Esophagus squamous epithelium (tissue), 5 donors: ENCODE results near the gene DEGS1. TPM values are rescaled to one million over a fixed set of nuclear protein-coding genes. Genes with fewer than 3 reads are reported as not detected.

Source experiments
- DNase-seq: peaks from one replicate; lab custom pipeline; 2025; lab: John Stamatoyannopoulos, UW
- H3K27ac ChIP-seq, 4 donors: fragments of 200-600 bp; sonication (generic); one replicate each; pipeline ENCODE4 v1.5.1; 2016 to 2019; ENCODE audit warnings: mild to moderate bottlenecking in 1 of 4
- H3K27me3 ChIP-seq, 4 donors: fragments of 200-600 bp; sonication (generic); 1 replicate in 3 of 4; 2 replicates in 1 of 4; pipeline versions ENCODE4 v1.5.1 to v1.6.0; 2017 to 2021; ENCODE audit warnings: antibody characterized with exemption in 1 of 4
- H3K36me3 ChIP-seq, 3 donors: fragments of 200-600 bp; sonication (generic); one replicate each; pipeline ENCODE4 v1.5.1; 2016 to 2019
- H3K4me1 ChIP-seq, 3 donors: fragments of 200-600 bp; sonication (generic); one replicate each; pipeline ENCODE4 v1.5.1; 2017 to 2019
- H3K4me3 ChIP-seq, 4 donors: fragments of 200-600 bp; sonication (generic); 1 replicate in 3 of 4; 2 replicates in 1 of 4; pipeline ENCODE4 v1.5.1; 2016 to 2019; ENCODE audit warnings: mild to moderate bottlenecking in 2 of 4, moderate library complexity in 1 of 4
- H3K9me3 ChIP-seq, 3 donors: fragments of 200-600 bp; sonication (generic); one replicate each; pipeline ENCODE4 v1.5.1; 2016 to 2019
- POLR2A ChIP-seq, 4 donors: fragments of 450-650 bp; IDR thresholded peaks; one replicate each; pipeline ENCODE4 v1.6.1; 2017; ENCODE audit warnings: antibody characterized with exemption in 4 of 4, mild to moderate bottlenecking in 4 of 4, moderate library complexity in 3 of 4
- WGBS, 2 donors: methylation state at CpG; one replicate each; pipeline ENCODE4 v1.1.5; 2018; 5-methylcytosine and 5-hydroxymethylcytosine counted together
- intact Hi-C: fragments of 100-400 bp; cut with DNase I; formaldehyde crosslinking; loops from one replicate; pipeline ENCODE4 v1.15.0; 2022
- small RNA-seq, 4 donors: library from RNA; depleted of rRNA; stranded (forward); fragments of <200 nt; gene quantifications; one replicate each; pipeline ENCODE3, GENCODE V24; 2016
- total RNA-seq, 4 donors: library from RNA; depleted of rRNA; stranded (reverse); fragments of >200 nt; gene quantifications; one replicate each; pipeline ENCODE4 v1.1.0, GENCODE V29; 2016
- TF ChIP-seq, protein P1 (sequence below), 6 experiments: fragments of 450-650 bp in 4 of 6; fragments of 200-600 bp in 2 of 6; sonication (generic) in 2 of 6; IDR thresholded peaks; one replicate each; pipeline ENCODE4 v1.5.1; 2016 to 2019; ENCODE audit warnings: antibody characterized with exemption in 6 of 6, mild to moderate bottlenecking in 4 of 6, moderate library complexity in 4 of 6
- donor health status: DM: yes; HTN: yes; CAD: no.

Gene DEGS1
- total RNA-seq, 4 donors from 2014 or later = 50.2 to 93.3 (median 67.8) TPM

DNA sequence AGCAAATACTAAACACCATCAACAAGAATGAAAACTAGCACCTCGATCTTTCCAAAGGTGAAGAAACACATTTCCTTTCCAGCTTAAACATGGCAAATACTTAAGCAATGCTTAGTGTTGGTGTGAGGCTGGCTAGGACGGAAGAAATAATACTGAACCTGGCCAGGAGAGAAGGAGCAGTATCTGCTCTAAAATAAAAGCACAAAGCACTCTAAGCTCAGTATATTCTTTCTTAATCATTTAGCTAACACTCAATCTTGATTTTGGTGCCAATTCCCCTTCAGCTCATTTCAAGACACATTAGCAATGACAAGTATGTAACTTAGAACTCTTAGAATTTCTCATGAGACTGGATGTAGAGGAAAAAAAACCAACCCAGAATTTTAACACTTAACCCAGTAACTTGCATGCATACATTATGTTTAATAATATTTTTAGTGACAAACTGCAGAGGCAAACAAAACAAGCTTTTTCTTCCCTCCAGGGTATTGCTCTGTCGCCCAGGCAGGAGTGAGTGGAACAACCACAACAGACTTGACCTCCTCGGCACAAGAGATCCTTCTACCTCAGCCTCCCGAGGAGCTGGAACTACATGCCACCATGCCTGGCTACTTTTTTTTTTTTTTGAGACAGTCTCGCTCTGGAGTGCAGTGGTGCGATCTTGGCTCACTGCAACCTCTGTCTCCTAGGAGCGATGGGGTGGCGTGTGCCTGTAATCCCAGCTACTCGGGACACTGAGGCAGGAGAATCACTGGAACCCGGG, 54.3 kb downstream of the DEGS1 start:
- H3K27me3 ChIP-seq = no peaks in the 10 kb centered on the region
- 75 to 89% methylated on average over 9 to 11 of the region's 11 CpGs for WGBS, 2 donors
- H3K36me3 ChIP-seq = peaks cover 0 to 75% (median 0%) of the 10 kb centered on the region in 3 donors
- no peak overlapping the region for H3K27ac ChIP-seq
- intact Hi-C loops = no loop called here
- DNase-seq = no peak
- no peak overlapping the region for H3K4me3 ChIP-seq
- H3K9me3 ChIP-seq = no peaks in the 10 kb centered on the region
- no peaks in the 10 kb centered on the region for H3K4me1 ChIP-seq
- TF ChIP-seq POLR2A (IDR thresholded peaks at IDR 0.05) = no peak
- TF ChIP-seq, protein P1, sequence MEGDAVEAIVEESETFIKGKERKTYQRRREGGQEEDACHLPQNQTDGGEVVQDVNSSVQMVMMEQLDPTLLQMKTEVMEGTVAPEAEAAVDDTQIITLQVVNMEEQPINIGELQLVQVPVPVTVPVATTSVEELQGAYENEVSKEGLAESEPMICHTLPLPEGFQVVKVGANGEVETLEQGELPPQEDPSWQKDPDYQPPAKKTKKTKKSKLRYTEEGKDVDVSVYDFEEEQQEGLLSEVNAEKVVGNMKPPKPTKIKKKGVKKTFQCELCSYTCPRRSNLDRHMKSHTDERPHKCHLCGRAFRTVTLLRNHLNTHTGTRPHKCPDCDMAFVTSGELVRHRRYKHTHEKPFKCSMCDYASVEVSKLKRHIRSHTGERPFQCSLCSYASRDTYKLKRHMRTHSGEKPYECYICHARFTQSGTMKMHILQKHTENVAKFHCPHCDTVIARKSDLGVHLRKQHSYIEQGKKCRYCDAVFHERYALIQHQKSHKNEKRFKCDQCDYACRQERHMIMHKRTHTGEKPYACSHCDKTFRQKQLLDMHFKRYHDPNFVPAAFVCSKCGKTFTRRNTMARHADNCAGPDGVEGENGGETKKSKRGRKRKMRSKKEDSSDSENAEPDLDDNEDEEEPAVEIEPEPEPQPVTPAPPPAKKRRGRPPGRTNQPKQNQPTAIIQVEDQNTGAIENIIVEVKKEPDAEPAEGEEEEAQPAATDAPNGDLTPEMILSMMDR (IDR thresholded peaks at IDR 0.05) = no peak

DNA sequence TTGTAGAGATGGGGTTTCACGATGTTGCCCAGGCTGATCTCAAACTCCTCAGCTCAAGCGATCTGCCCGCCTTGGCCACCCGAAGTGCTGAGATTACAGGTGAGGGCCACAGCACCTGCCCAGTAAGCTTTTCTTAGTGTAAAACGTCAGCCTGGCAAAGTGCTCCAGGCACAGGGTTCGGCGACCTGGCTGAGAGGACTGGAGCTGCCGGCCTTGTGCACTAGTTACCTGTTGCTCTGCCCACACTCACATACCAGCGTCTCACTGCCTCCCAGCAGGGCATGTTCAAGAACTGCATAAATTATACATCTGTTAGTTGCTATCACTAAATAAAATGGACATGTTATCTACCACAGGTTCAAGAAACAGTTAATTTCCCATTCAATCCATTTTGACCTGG, 55.2 kb downstream of the DEGS1 start:
- Histone ChIP-seq H3K4me1 (no peaks in the 10 kb centered on the region), H3K27ac (no peak overlapping the region), H3K36me3 (peaks cover 0 to 74% (median 0%) of the 10 kb centered on the region in 3 donors), H3K27me3 (no peaks in the 10 kb centered on the region), H3K9me3 (no peaks in the 10 kb centered on the region), H3K4me3 (no peak overlapping the region)
- intact Hi-C loops = no loop called here
- 93% methylated on average over 5 to 8 of the region's 9 CpGs for WGBS, 2 donors
- no peak for DNase-seq
- TF ChIP-seq POLR2A (IDR thresholded peaks at IDR 0.05) = no peak
- TF ChIP-seq, protein P1 (IDR thresholded peaks at IDR 0.05) = no peak

DNA sequence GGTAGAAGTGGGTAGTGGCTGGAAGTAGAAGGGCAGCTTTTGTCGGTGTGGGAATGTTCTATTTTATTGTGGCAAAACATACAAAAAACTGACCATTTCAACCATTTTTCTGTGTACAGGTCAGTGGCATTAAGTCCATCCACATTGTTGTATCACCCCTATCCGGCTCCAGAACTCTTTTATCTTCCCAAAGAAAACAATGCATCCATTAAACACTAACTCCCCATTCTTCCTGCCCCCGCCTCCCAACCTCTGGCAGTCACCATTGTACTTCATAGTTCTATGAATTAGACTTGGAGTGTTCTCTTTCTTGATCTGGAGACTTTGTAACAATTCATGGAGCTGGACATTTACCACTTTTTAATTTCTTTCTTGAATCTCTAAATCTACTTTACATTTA, 55.7 kb downstream of the DEGS1 start:
- no peaks in the 10 kb centered on the region for H3K4me1 ChIP-seq
- DNase-seq = no peak
- H3K36me3 ChIP-seq = peaks cover 0 to 77% (median 0%) of the 10 kb centered on the region in 3 donors
- TF ChIP-seq, protein P1 (IDR thresholded peaks at IDR 0.05) = no peak
- no peak for TF ChIP-seq POLR2A (IDR thresholded peaks at IDR 0.05)
- intact Hi-C loops = no loop called here
- H3K4me3 ChIP-seq = no peak overlapping the region
- 85 to 88% methylated on average over 3 of the region's 3 CpGs for WGBS, 2 donors
- H3K27ac ChIP-seq = no peak overlapping the region
- no peaks in the 10 kb centered on the region for H3K27me3 ChIP-seq
- no peaks in the 10 kb centered on the region for H3K9me3 ChIP-seq

Small RNA genes lying within 50 kb of the gene (small RNA-seq; reads per million reads assigned to genes)
- gene AC092809.3 (0 to 0.74 (median 0) reads per million in 4 donors), gene RF00139 (0 to 0.41 (median 0.12) reads per million in 4 donors)

Other genes with a start within 250 kb of the DEGS1 start
- gene FBXO28, start 69.1 kb upstream of the DEGS1 start, total RNA-seq = 10 to 100 TPM; 25.2 to 34.3 (median 31.5) TPM
- 10 to 100 TPM; 10.5 to 27.7 (median 22.0) TPM for gene NVL, start 146.9 kb downstream of the DEGS1 start, total RNA-seq
- gene CNIH4, start 173.6 kb downstream of the DEGS1 start, total RNA-seq = 10 to 100 TPM; 19.1 to 51.7 (median 34.0) TPM